Breast epithelium (tissue), 4 donors: ENCODE measurements around the gene TCF7L1. TPM values are rescaled to one million over a fixed set of nuclear protein-coding genes. Genes with fewer than 3 reads are reported as not detected.

Experiments used
- DNase-seq, 2 donors: peaks; one replicate each; pipeline ENCODE4 v3.0.0-alpha.2; 2019; ENCODE audit warnings: low spot score in 2 of 2
- H3K27ac ChIP-seq, 2 donors: fragments of 200-600 bp; sonication (generic) in 1 of 2; one replicate each; pipeline ENCODE4 v1.5.1; 2016 to 2019; ENCODE audit warnings: mild to moderate bottlenecking in 1 of 2
- H3K27me3 ChIP-seq, 2 donors: fragments of 200-600 bp; sonication (generic) in 1 of 2; one replicate each; pipeline versions ENCODE4 v1.5.1 to v1.6.0; 2017 to 2019; ENCODE audit warnings: control low read depth in 1 of 2, mild to moderate bottlenecking in 1 of 2
- H3K36me3 ChIP-seq: fragments of 200-600 bp; one replicate; pipeline ENCODE4 v1.5.1; 2019
- H3K4me1 ChIP-seq, 2 donors: fragments of 200-600 bp; sonication (generic); one replicate each; pipeline ENCODE4 v1.5.1; 2016 to 2019; ENCODE audit warnings: control low read depth in 1 of 2
- H3K4me3 ChIP-seq, 3 donors: fragments of 200-600 bp; sonication (generic); 1 replicate in 2 of 3; 2 replicates in 1 of 3; pipeline ENCODE4 v1.5.1; 2016 to 2019; ENCODE audit warnings: mild to moderate bottlenecking in 3 of 3, moderate library complexity in 2 of 3
- H3K9me3 ChIP-seq, 2 donors: fragments of 200-600 bp; sonication (generic) in 1 of 2; one replicate each; pipeline ENCODE4 v1.5.1; 2016 to 2019; ENCODE audit warnings: control low read depth in 1 of 2
- CTCF ChIP-seq, 3 donors: fragments of 450-650 bp; IDR thresholded peaks; one replicate each; pipeline ENCODE4 v1.5.1; 2016 to 2017; ENCODE audit warnings: antibody characterized with exemption in 3 of 3, mild to moderate bottlenecking in 3 of 3, moderate library complexity in 3 of 3
- POLR2A ChIP-seq: fragments of 450-650 bp; IDR thresholded peaks from one replicate; pipeline ENCODE4 v1.6.1; 2016; ENCODE audit warnings: antibody characterized with exemption, mild to moderate bottlenecking, moderate library complexity
- POLR2AphosphoS5 ChIP-seq, 3 donors: sonication (generic); formaldehyde crosslinking; IDR thresholded peaks; one replicate each; pipeline ENCODE4 v1.6.1; 2017; ENCODE audit warnings: antibody characterized with exemption in 3 of 3
- intact Hi-C: fragments of 100-400 bp; cut with DNase I; formaldehyde crosslinking; loops from one replicate; pipeline ENCODE4 v1.15.1; 2023; ENCODE audit warnings: low total_unique reads
- total RNA-seq, 3 donors: library from RNA; depleted of rRNA; stranded (reverse); fragments of >200 nt; gene quantifications; one replicate each; pipeline ENCODE4 v1.1.0, GENCODE V29; 2016

The TCF7L1 gene
- total RNA-seq, 3 donors from 2014 or later, result 3.4 to 6.9 (median 5.9) TPM

GRCh38 chr2:85106489-85107180 is 26.6 kb upstream of the TCF7L1 start:
- DNase-seq, result no peak
- Histone ChIP-seq H3K36me3 (no peaks in the 10 kb centered on the region), H3K27ac (no peak overlapping the region), H3K27me3 (no peaks in the 10 kb centered on the region), H3K4me3 (no peak overlapping the region), H3K4me1 (no peaks in the 10 kb centered on the region), H3K9me3 (no peaks in the 10 kb centered on the region)
- intact Hi-C loops, result no loop called here
- TF ChIP-seq POLR2A (no peak), POLR2AphosphoS5 (IDR thresholded peaks at IDR 0.05) (no peak), CTCF (IDR thresholded peaks at IDR 0.05) (no peak)

- intact Hi-C loops, result no loop called here
- Histone ChIP-seq H3K36me3 (no peaks in the 10 kb centered on the region), H3K4me3 (no peak overlapping the region), H3K27ac (no peak overlapping the region), H3K27me3 (no peaks in the 10 kb centered on the region), H3K9me3 (no peaks in the 10 kb centered on the region), H3K4me1 (no peaks in the 10 kb centered on the region)
- DNase-seq, result no peak
- TF ChIP-seq POLR2AphosphoS5 (IDR thresholded peaks at IDR 0.05), result no peak
- no peak for TF ChIP-seq POLR2A
- TF ChIP-seq CTCF (IDR thresholded peaks at IDR 0.05), result no peak
These were observed 22.1 kb upstream of the TCF7L1 start for GRCh38 chr2:85110991-85111560.

GRCh38 chr2:85111819-85112281 is 21.3 kb upstream of the TCF7L1 start:
- TF ChIP-seq POLR2AphosphoS5 (IDR thresholded peaks at IDR 0.05) (no peak), CTCF (IDR thresholded peaks at IDR 0.05) (no peak), POLR2A (no peak)
- intact Hi-C loops, result no loop called here

GRCh38 chr2:85112906-85113625 is 20.1 kb upstream of the TCF7L1 start:
- Histone ChIP-seq H3K27me3 (no peaks in the 10 kb centered on the region), H3K4me3 (no peak overlapping the region), H3K27ac (no peak overlapping the region), H3K9me3 (no peaks in the 10 kb centered on the region), H3K36me3 (no peaks in the 10 kb centered on the region), H3K4me1 (no peaks in the 10 kb centered on the region)
- DNase-seq, result no peak
- intact Hi-C loops, result no loop called here
- TF ChIP-seq POLR2AphosphoS5 (IDR thresholded peaks at IDR 0.05), result no peak
- TF ChIP-seq POLR2A, result no peak
- TF ChIP-seq CTCF (IDR thresholded peaks at IDR 0.05), result no peak

More at GRCh38 chr2:85111819-85112281, 21.3 kb upstream of the TCF7L1 start:
- Histone ChIP-seq H3K9me3 (no peaks in the 10 kb centered on the region), H3K36me3 (no peaks in the 10 kb centered on the region), H3K27ac (no peak overlapping the region), H3K4me3 (no peak overlapping the region), H3K27me3 (no peaks in the 10 kb centered on the region), H3K4me1 (no peaks in the 10 kb centered on the region)
- DNase-seq, result no peak
